ENCODE results near the gene DNAH7.

Gene DNAH7

GRCh38 chr2:195732574-195732973 is 336.1 kb downstream of the DNAH7 start:
- no peak for DNase-seq (ENCODE audit: low spot score)
- no peak for TF ChIP-seq CTCF (IDR thresholded peaks at IDR 0.05; ENCODE audit: extremely low read depth, missing control alignments)

GRCh38 chr2:195730912-195731311 is 337.7 kb downstream of the DNAH7 start:
- no peak for DNase-seq (ENCODE audit: low spot score)
- TF ChIP-seq CTCF (IDR thresholded peaks at IDR 0.05; ENCODE audit: extremely low read depth, missing control alignments), result no peak

GRCh38 chr2:195727106-195727505 is 341.5 kb downstream of the DNAH7 start:
- DNase-seq (ENCODE audit: low spot score), result no peak
- no peak for TF ChIP-seq CTCF (IDR thresholded peaks at IDR 0.05; ENCODE audit: extremely low read depth, missing control alignments)

- no peak for TF ChIP-seq CTCF (IDR thresholded peaks at IDR 0.05; ENCODE audit: extremely low read depth, missing control alignments)
- no peak for DNase-seq (ENCODE audit: low spot score)
Observed at GRCh38 chr2:195722075-195722474, 346.6 kb downstream of the DNAH7 start.

GRCh38 chr2:195721042-195721441 is 347.6 kb downstream of the DNAH7 start:
- no peak for DNase-seq (ENCODE audit: low spot score)
- no peak for TF ChIP-seq CTCF (IDR thresholded peaks at IDR 0.05; ENCODE audit: extremely low read depth, missing control alignments)

- no peak for DNase-seq (ENCODE audit: low spot score)
- TF ChIP-seq CTCF (IDR thresholded peaks at IDR 0.05; ENCODE audit: extremely low read depth, missing control alignments), result no peak
Observed at GRCh38 chr2:195716466-195716865, 352.2 kb downstream of the DNAH7 start.

- no peak for DNase-seq (ENCODE audit: low spot score)
- no peak for TF ChIP-seq CTCF (IDR thresholded peaks at IDR 0.05; ENCODE audit: extremely low read depth, missing control alignments)
Observed at GRCh38 chr2:195711478-195711877, 357.2 kb downstream of the DNAH7 start.

Measured in GM20000 (cell line).